ENCODE results near the gene MFAP2.

MFAP2 gene

DNA sequence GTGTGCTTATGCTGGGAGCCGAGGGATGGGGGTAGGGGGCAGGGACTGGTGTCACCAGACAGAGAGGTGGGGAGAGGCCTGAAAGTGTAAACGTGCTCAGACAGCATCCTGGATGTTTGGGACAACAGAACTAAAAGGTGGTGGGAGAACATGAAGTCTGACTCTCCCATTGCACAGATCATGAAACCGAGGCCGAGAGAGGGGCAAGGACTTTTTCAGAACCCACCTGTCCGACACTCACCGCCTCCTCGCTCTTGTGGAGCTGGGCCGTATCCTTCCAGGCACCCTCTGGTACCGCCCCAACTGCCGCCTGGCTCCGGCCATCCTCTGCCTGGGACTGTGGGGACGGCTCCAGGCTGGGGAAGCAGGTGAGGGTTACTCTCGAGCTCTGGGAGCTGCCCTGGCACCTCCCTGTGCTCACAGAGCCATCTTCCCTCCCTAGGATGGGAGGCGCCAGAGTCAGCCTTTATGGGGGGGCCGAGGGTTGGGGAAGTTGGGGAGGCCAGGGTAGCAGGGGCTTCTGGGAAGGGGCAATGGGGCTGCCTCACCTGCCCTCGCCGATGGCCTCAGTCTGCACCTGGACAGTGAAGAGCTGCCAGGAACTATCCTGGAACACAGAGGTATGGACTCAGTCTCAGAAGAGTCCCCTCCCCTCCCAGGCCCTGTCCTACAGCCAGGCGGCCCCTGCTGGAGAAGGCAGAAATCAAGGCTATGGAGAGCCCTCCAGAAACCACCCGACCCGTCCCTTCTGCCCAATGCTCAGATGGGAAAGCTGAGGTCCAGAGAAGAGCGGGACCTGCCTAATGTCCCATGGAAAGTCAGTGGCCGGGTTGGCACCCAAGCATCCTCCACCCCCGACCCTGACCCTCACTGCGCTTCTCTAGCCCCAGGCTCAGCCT lies 24.3 kb upstream of the MFAP2 start:
- Histone ChIP-seq H3K4me3 (ENCODE audit: low read length) (no peak overlapping the region), H3K4me2 (ENCODE audit: low read length) (no peak overlapping the region), H3K27me3 (ENCODE audit: control insufficient read depth, low read length) (no peaks in the 10 kb centered on the region), H3K9me2 (replicated peaks; ENCODE audit: control insufficient read depth, low read length) (no peaks in the 10 kb centered on the region), H3K79me2 (ENCODE audit: control insufficient read depth, low read length) (no peaks in the 10 kb centered on the region), H3K36me3 (ENCODE audit: control insufficient read depth, low read length) (peaks cover 6% of the 10 kb centered on the region; the same call in 1 of the 2 replicates), H3K9me3 (ENCODE audit: control insufficient read depth, insufficient read depth, low read length) (no peaks in the 10 kb centered on the region), H3K27ac (ENCODE audit: low read depth, low read length) (no peak overlapping the region), H3F3A (ENCODE audit: control insufficient read depth, insufficient read depth) (no peaks in the 10 kb centered on the region), H3K4me1 (ENCODE audit: control insufficient read depth, low read length) (peaks cover 4% of the 10 kb centered on the region), H4K20me1 (ENCODE audit: control insufficient read depth, insufficient read depth, low read depth, low read length) (no peaks in the 10 kb centered on the region)
- TF ChIP-seq, protein P1, sequence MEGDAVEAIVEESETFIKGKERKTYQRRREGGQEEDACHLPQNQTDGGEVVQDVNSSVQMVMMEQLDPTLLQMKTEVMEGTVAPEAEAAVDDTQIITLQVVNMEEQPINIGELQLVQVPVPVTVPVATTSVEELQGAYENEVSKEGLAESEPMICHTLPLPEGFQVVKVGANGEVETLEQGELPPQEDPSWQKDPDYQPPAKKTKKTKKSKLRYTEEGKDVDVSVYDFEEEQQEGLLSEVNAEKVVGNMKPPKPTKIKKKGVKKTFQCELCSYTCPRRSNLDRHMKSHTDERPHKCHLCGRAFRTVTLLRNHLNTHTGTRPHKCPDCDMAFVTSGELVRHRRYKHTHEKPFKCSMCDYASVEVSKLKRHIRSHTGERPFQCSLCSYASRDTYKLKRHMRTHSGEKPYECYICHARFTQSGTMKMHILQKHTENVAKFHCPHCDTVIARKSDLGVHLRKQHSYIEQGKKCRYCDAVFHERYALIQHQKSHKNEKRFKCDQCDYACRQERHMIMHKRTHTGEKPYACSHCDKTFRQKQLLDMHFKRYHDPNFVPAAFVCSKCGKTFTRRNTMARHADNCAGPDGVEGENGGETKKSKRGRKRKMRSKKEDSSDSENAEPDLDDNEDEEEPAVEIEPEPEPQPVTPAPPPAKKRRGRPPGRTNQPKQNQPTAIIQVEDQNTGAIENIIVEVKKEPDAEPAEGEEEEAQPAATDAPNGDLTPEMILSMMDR (IDR thresholded peaks at IDR 0.05; ENCODE audit: low read depth, low read length, poor library complexity, severe bottlenecking) = no peak
- TF ChIP-seq EZH2phosphoT487 (IDR thresholded peaks at IDR 0.05; ENCODE audit: borderline replicate concordance, low read length) = no peak

- H3K27me3 ChIP-seq (ENCODE audit: control insufficient read depth, low read length) = no peaks in the 10 kb centered on the region
- no peaks in the 10 kb centered on the region for H3K79me2 ChIP-seq (ENCODE audit: control insufficient read depth, low read length)
- peaks cover 8% of the 10 kb centered on the region; the same call in 1 of the 2 replicates for H3K36me3 ChIP-seq (ENCODE audit: control insufficient read depth, low read length)
- H3K4me2 ChIP-seq (ENCODE audit: low read length) = no peak overlapping the region
- H3K9me3 ChIP-seq (ENCODE audit: control insufficient read depth, insufficient read depth, low read length) = no peaks in the 10 kb centered on the region
- no peaks in the 10 kb centered on the region for H4K20me1 ChIP-seq (ENCODE audit: control insufficient read depth, insufficient read depth, low read depth, low read length)
- no peaks in the 10 kb centered on the region for H3F3A ChIP-seq (ENCODE audit: control insufficient read depth, insufficient read depth)
- TF ChIP-seq, protein P1 (IDR thresholded peaks at IDR 0.05; ENCODE audit: low read depth, low read length, poor library complexity, severe bottlenecking) = no peak
- no peak for TF ChIP-seq EZH2phosphoT487 (IDR thresholded peaks at IDR 0.05; ENCODE audit: borderline replicate concordance, low read length)
- no peaks in the 10 kb centered on the region for H3K9me2 ChIP-seq (replicated peaks; ENCODE audit: control insufficient read depth, low read length)
- H3K4me3 ChIP-seq (ENCODE audit: low read length) = no peak overlapping the region
- H3K4me1 ChIP-seq (ENCODE audit: control insufficient read depth, low read length) = no peaks in the 10 kb centered on the region
- H3K27ac ChIP-seq (ENCODE audit: low read depth, low read length) = no peak overlapping the region
Observed at GRCh38 chr1:17002524-17002902, 22.1 kb upstream of the MFAP2 start.

- Histone ChIP-seq H3K4me3 (ENCODE audit: low read length) (no peak overlapping the region), H3K27me3 (ENCODE audit: control insufficient read depth, low read length) (no peaks in the 10 kb centered on the region), H3K36me3 (ENCODE audit: control insufficient read depth, low read length) (peaks cover 8% of the 10 kb centered on the region; the same call in 1 of the 2 replicates), H3K9me3 (ENCODE audit: control insufficient read depth, insufficient read depth, low read length) (no peaks in the 10 kb centered on the region), H3K4me2 (ENCODE audit: low read length) (no peak overlapping the region), H3K79me2 (ENCODE audit: control insufficient read depth, low read length) (no peaks in the 10 kb centered on the region), H3K9me2 (replicated peaks; ENCODE audit: control insufficient read depth, low read length) (no peaks in the 10 kb centered on the region), H3K4me1 (ENCODE audit: control insufficient read depth, low read length) (no peaks in the 10 kb centered on the region), H3F3A (ENCODE audit: control insufficient read depth, insufficient read depth) (no peaks in the 10 kb centered on the region), H3K27ac (ENCODE audit: low read depth, low read length) (no peak overlapping the region), H4K20me1 (ENCODE audit: control insufficient read depth, insufficient read depth, low read depth, low read length) (no peaks in the 10 kb centered on the region)
- no peak for TF ChIP-seq EZH2phosphoT487 (IDR thresholded peaks at IDR 0.05; ENCODE audit: borderline replicate concordance, low read length)
Observed at GRCh38 chr1:17001760-17002523, 21.5 kb upstream of the MFAP2 start.

Measured in DOHH2 (cell line).